Right cardiac atrium (tissue), 5 donors: Measurements from ENCODE around the gene CLMN. TPM values are rescaled to one million over a fixed set of nuclear protein-coding genes. Genes with fewer than 3 reads are reported as not detected.
"Not testable (repeated sequence)": the region's sequence is repeated elsewhere in the genome, so short reads cannot be mapped to it uniquely, and the experiment has no call there.

Experiments
- ATAC-seq, 2 donors: fragments of 200-7000 bp; cut with Tn5 transposase; one replicate each; pipeline versions ENCODE4 v1.8.0 to v1.9.1; 2020; ENCODE audit warnings: moderate library complexity in 2 of 2, mild to moderate bottlenecking in 1 of 2
- DNase-seq, 3 donors: peaks; one replicate each; pipeline ENCODE4 v3.0.0-alpha.2; 2020
- H3K27ac ChIP-seq: one replicate; pipeline ENCODE4 v1.5.1; 2013; ENCODE audit warnings: mild to moderate bottlenecking, low read length, control low read depth, moderate library complexity
- H3K27me3 ChIP-seq: one replicate; pipeline ENCODE4 v1.6.1; 2013; ENCODE audit not compliant: control insufficient read depth, insufficient read depth
- H3K4me1 ChIP-seq: one replicate; pipeline ENCODE4 v1.6.1; 2013; ENCODE audit warnings: low read length; ENCODE audit not compliant: control insufficient read depth, insufficient read depth
- H3K4me3 ChIP-seq: one replicate; pipeline ENCODE4 v1.5.1; 2013; ENCODE audit warnings: low read length, control low read depth
- H3K9me3 ChIP-seq: one replicate; pipeline ENCODE4 v1.6.1; 2013; ENCODE audit warnings: low read length; ENCODE audit not compliant: control insufficient read depth
- WGBS: extraction: QIAGEN DNeasy Blood & Tissue Kit; methylation state at CpG from one replicate; pipeline ENCODE4 v1.1.7; 2013; 5-methylcytosine and 5-hydroxymethylcytosine counted together
- intact Hi-C, 4 donors: fragments of 100-400 bp; cut with DNase I; formaldehyde crosslinking; loops; one replicate each; pipeline versions ENCODE4 v1.11.0 to v1.14.0; 2022 to 2023
- polyA plus RNA-seq: library from polyadenylated mRNA; stranded (reverse); fragments of 200-250 nt; gene quantifications from one replicate; pipeline ENCODE4 v1.2.3, GENCODE V29; 2013
- total RNA-seq, 4 donors: library from RNA; stranded (reverse); fragmentation: NEBNext Ultra II Directional; extraction: Animal tissue kit (Norgen Biotek cat#: 25700); gene quantifications; one replicate each; pipeline ENCODE4 v1.2.1, GENCODE V29; 2021
- donor health status: healthy with polysubstance abuse.
- donor health status: DM: no; HTN: yes; CAD: no.
- donor health status: DM: no; HTN: no; CAD: no.
- donor health status: DM: no; HTN: yes; CAD: no; lungs with severe emphysema.
- donor health status: DM: yes; HTN: yes; CAD: no.

Gene CLMN
- total and polyA plus RNA-seq, 5 donors, result 3.1 to 9.1 (median 6.4) TPM

DNA sequence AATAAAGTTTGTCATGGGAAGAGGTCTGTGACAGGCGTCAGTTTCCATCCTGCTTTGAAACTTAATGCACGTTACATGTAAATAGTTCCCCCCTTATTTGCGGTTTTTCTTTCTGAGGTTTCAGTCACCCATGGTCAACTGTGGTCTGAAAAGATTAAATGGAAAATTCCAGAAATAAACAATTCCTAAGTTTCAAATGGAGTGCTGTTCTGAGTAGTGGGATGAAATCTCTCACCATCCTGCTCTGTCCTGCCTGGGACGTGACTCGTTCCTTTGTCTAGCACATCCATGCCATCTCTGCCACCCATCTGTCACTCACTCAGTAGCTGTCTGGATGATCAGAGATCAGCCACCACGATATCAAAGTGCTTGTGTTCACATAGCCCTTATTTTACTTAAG, 111.1 kb downstream of the CLMN start:
- no peak overlapping the region for H3K4me3 ChIP-seq
- no peak for DNase-seq
- no peak for ATAC-seq
- 71% methylated on average over 6 of the region's 6 CpGs for WGBS
- H3K27ac ChIP-seq, result no peak overlapping the region
- intact Hi-C loops, result no loop called here
- no peaks in the 10 kb centered on the region for H3K27me3 ChIP-seq
- no peaks in the 10 kb centered on the region for H3K4me1 ChIP-seq
- H3K9me3 ChIP-seq, result no peaks in the 10 kb centered on the region

GRCh38 chr14:95207475-95208233, 112.1 kb downstream of the CLMN start:
- H3K27me3 ChIP-seq, result no peaks in the 10 kb centered on the region
- H3K27ac ChIP-seq, result no peak overlapping the region
- intact Hi-C loops, result no loop called here
- no peaks in the 10 kb centered on the region for H3K9me3 ChIP-seq
- H3K4me1 ChIP-seq, result no peaks in the 10 kb centered on the region
- no peak overlapping the region for H3K4me3 ChIP-seq
- no peak for DNase-seq
- ATAC-seq, result no peak
- WGBS, result 68% methylated on average over 7 of the region's 7 CpGs

GRCh38 chr14:95206534-95206933, 113.2 kb downstream of the CLMN start:
- ATAC-seq, result no peak
- no peak overlapping the region for H3K4me3 ChIP-seq
- intact Hi-C loops, result no loop called here

DNA sequence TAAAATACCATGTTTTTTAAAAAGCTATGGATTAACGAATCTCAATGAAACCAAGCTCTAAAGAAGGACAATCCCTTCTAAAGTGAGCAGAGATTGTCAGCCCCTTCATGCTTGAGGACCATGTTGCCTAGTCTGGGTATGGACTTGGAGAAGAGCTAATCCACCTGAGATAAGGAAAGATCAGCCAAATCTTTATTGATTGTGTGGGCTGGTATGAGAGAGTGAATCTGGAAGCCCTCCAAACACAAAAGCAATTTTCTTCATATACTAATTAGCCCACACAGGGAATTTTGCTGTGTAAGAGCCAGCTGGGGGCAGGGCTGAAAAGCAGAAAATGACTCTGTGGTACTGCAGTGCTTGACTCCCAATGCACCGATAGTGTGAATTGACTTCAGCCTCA, 115.0 kb downstream of the CLMN start:
- ATAC-seq (no peak), DNase-seq (no peak)
- intact Hi-C loops, result no loop called here
- WGBS, result 86% methylated on average over 2 of the region's 2 CpGs
- no peak overlapping the region for H3K4me3 ChIP-seq
- no peaks in the 10 kb centered on the region for H3K27me3 ChIP-seq
- H3K9me3 ChIP-seq, result no peaks in the 10 kb centered on the region
- no peaks in the 10 kb centered on the region for H3K4me1 ChIP-seq
- no peak overlapping the region for H3K27ac ChIP-seq

More at GRCh38 chr14:95206534-95206933, 113.2 kb downstream of the CLMN start:
- Histone ChIP-seq H3K9me3 (no peaks in the 10 kb centered on the region), H3K4me1 (no peaks in the 10 kb centered on the region), H3K27ac (no peak overlapping the region), H3K27me3 (no peaks in the 10 kb centered on the region)
- WGBS, result 87% methylated on average over 2 of the region's 2 CpGs
- DNase-seq, result no peak

DNA sequence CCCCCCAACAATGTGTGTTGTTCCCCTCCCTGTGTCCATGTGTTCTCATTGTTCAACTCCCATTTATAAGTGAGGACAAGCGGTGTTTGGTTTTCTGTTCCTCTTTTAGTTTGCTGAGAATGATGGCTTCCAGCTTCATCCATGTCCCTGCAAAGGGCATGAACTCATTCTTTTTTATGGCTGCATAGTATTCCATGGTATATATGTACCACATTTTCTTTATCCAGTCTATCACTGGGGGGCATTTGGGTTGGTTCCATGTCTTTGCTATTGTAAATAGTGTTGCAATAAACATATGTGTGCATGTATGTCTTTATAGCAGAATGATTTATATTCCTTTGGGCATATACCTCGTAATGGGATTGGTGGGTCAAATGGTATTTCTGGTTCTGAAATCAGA, 118.0 kb downstream of the CLMN start:
- not testable (repeated sequence) for H3K27me3 ChIP-seq, DNase-seq, ATAC-seq

DNA sequence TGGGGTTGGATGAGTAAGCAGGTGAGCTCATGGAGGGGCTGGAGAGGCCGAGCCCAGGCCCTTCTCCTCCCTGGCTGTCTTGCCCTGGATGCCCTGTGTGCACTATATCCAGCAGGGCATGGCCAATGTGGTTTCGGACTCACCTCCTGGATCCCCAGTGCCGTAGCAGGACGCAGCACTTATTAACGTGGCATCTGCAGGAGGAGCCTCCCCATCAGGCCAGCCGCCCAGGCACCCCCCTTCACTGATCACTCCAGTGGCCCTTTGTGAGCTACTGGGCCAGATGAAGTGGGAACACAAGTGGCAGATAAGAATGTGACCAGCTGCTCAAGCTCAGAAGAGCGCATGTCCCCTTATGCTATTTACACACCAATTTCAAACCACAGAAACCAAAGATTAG, 119.3 kb downstream of the CLMN start:
- no peak overlapping the region for H3K27ac ChIP-seq
- ATAC-seq (peak; percentile 81 to 87), DNase-seq (peak; percentile 25 to 72 (median 70))
- no peaks in the 10 kb centered on the region for H3K4me1 ChIP-seq
- 70% methylated on average over 7 of the region's 7 CpGs for WGBS
- no peaks in the 10 kb centered on the region for H3K27me3 ChIP-seq
- H3K4me3 ChIP-seq, result no peak overlapping the region
- intact Hi-C loops, result no loop called here
- no peaks in the 10 kb centered on the region for H3K9me3 ChIP-seq

More for the DNA sequence above, 118.0 kb downstream of the CLMN start:
- intact Hi-C loops, H3K9me3 ChIP-seq, H3K4me1 ChIP-seq, H3K27ac ChIP-seq, H3K4me3 ChIP-seq: not testable (repeated sequence)
- WGBS, result 96% methylated on average over 2 of the region's 2 CpGs

GRCh38 chr14:95199298-95199983, 120.3 kb downstream of the CLMN start:
- H3K9me3 ChIP-seq, result no peaks in the 10 kb centered on the region
- H3K27ac ChIP-seq, result no peak overlapping the region
- H3K27me3 ChIP-seq, result no peaks in the 10 kb centered on the region
- DNase-seq, result no peak
- intact Hi-C loops, result no loop called here
- 86% methylated on average over 8 of the region's 8 CpGs for WGBS
- no peak overlapping the region for H3K4me3 ChIP-seq
- no peaks in the 10 kb centered on the region for H3K4me1 ChIP-seq
- ATAC-seq, result no peak

DNA sequence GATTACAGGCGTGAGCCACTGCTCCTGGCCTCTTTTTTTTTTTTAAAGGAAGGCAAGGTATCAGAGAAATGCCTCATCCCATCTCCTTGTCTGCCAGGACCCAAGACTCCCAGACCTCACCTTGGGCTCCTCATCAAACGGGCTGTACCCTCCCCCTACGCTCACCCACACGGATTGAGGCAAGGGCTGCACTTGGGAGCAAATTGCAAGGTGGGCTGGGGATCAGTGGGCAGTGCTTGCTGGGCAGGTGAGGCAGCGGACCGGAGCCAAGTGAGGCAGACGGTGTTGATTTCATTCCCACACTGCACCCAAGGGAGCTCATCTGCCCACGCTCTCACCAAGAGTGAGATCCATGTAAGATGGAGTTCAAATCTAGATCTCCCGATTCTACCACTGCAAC, 121.4 kb downstream of the CLMN start:
- intact Hi-C loops, result no loop called here
- no peaks in the 10 kb centered on the region for H3K27me3 ChIP-seq

DNA sequence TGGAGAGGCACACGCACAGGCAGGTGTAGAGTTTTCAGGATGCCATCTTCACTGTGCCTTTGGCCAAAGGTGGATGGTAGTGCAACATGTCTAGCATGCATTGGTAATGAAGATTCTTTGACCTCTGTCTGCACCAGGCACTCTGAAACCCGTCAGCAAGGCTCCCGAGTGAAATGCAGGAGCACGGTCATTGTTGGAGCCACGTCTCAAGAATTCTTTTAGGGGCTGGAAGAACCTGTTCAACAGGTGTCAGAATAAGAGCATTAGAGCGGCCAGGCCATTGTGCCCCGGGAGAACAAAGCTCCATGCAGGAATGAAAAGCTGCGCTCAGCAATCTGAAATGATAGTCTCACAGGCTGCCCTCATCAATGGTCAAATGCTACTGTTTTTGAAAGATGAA, 122.2 kb downstream of the CLMN start:
- intact Hi-C loops, result no loop called here
- DNase-seq, result no peak
- 92% methylated on average over 8 of the region's 8 CpGs for WGBS
- Histone ChIP-seq H3K27me3 (no peaks in the 10 kb centered on the region), H3K27ac (no peak overlapping the region), H3K4me1 (no peaks in the 10 kb centered on the region), H3K9me3 (no peaks in the 10 kb centered on the region), H3K4me3 (no peak overlapping the region)
- no peak for ATAC-seq

More for the DNA sequence above, 121.4 kb downstream of the CLMN start:
- Histone ChIP-seq H3K27ac (no peak overlapping the region), H3K4me1 (no peaks in the 10 kb centered on the region), H3K9me3 (no peaks in the 10 kb centered on the region), H3K4me3 (no peak overlapping the region)
- WGBS, result 95% methylated on average over 9 of the region's 9 CpGs
- DNase-seq (no peak), ATAC-seq (no peak)

- H3K4me3 ChIP-seq, result no peak overlapping the region
- ATAC-seq (no peak), DNase-seq (no peak)
- intact Hi-C loops, result no loop called here
- H3K4me1 ChIP-seq, result no peaks in the 10 kb centered on the region
- H3K27ac ChIP-seq, result no peak overlapping the region
- no peaks in the 10 kb centered on the region for H3K9me3 ChIP-seq
- WGBS, result 87% methylated on average over 2 of the region's 2 CpGs
- H3K27me3 ChIP-seq, result no peaks in the 10 kb centered on the region
These were observed 122.7 kb downstream of the CLMN start for GRCh38 chr14:95196826-95197545.

DNA sequence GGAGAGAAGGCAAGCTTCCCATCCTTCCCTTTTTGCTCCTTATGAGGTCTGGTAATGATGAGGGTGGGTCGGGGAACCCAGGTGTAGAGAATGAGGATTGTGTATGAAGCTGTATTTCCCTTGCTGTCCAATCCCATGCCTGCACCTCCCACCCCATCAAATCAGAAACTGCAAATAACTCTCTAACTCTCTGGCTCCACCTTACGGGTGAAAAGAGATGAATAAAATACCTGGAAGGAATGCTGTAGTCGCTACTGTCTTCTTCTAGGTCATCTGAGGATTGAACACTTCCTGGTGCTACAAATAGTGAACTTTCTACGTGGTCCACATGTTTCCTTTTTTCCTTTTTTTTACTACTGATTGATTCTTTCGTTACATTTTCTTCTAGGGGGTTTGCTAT, 123.4 kb downstream of the CLMN start:
- ATAC-seq, result no peak
- Histone ChIP-seq H3K27ac (no peak overlapping the region), H3K27me3 (no peaks in the 10 kb centered on the region), H3K9me3 (no peaks in the 10 kb centered on the region), H3K4me1 (no peaks in the 10 kb centered on the region), H3K4me3 (no peak overlapping the region)
- intact Hi-C loops, result no loop called here
- no peak for DNase-seq
- 47% methylated on average over 5 of the region's 5 CpGs for WGBS
